H9 (cell line): ENCODE data around the gene QSOX1. TPM values are rescaled to one million over a fixed set of nuclear protein-coding genes. Genes with fewer than 3 reads are reported as not detected.

Source experiments
- DNase-seq: peaks from one replicate; pipeline ENCODE4 v3.0.0-alpha.2; 2017
- H2AFZ ChIP-seq: one replicate; pipeline ENCODE4 v1.6.1; 2013; ENCODE audit warnings: mild to moderate bottlenecking, low read length, control low read depth, moderate library complexity
- H2AK5ac ChIP-seq: 2 replicates; pipeline ENCODE4 v1.6.1; 2013; ENCODE audit warnings: low read length, control low read depth, mixed read lengths; ENCODE audit not compliant: insufficient read length
- H2BK120ac ChIP-seq: one replicate; pipeline ENCODE4 v1.6.1; 2013; ENCODE audit warnings: low read depth, mild to moderate bottlenecking, low read length, control low read depth, inconsistent platforms; ENCODE audit not compliant: poor library complexity, severe bottlenecking
- H2BK12ac ChIP-seq: 2 replicates; pipeline ENCODE4 v1.6.1; 2013; ENCODE audit warnings: low read length, control low read depth, mixed read lengths, low read depth; ENCODE audit not compliant: insufficient read length
- H2BK15ac ChIP-seq: 2 replicates; pipeline ENCODE4 v1.6.1; 2013; ENCODE audit warnings: low read depth, low read length, control low read depth
- H2BK20ac ChIP-seq: one replicate; pipeline ENCODE4 v1.6.1; 2013; ENCODE audit warnings: low read depth, mild to moderate bottlenecking, low read length, control low read depth, inconsistent platforms; ENCODE audit not compliant: poor library complexity, severe bottlenecking
- H2BK5ac ChIP-seq: 2 replicates; pipeline ENCODE4 v1.6.1; 2013; ENCODE audit warnings: low read length, control low read depth, mixed read lengths; ENCODE audit not compliant: insufficient read length
- H3K14ac ChIP-seq: 2 replicates; pipeline ENCODE4 v1.6.1; 2013; ENCODE audit warnings: low read length, control low read depth; ENCODE audit not compliant: insufficient read depth
- H3K18ac ChIP-seq: 2 replicates; pipeline ENCODE4 v1.6.1; 2013; ENCODE audit warnings: low read depth, mild to moderate bottlenecking, mixed read lengths, low read length, control low read depth; ENCODE audit not compliant: insufficient read length
- H3K23ac ChIP-seq: 2 replicates; pipeline ENCODE4 v1.6.1; 2013; ENCODE audit warnings: low read length, control low read depth, mixed read lengths, low read depth; ENCODE audit not compliant: insufficient read length
- H3K23me2 ChIP-seq: 2 replicates; pipeline ENCODE4 v1.6.1; 2013; ENCODE audit warnings: low read depth, mild to moderate bottlenecking, mixed read lengths, low read length, control low read depth; ENCODE audit not compliant: insufficient read length, poor library complexity, severe bottlenecking
- H3K27ac ChIP-seq: 2 replicates; pipeline ENCODE4 v1.5.1; 2013; ENCODE audit warnings: low read length, control low read depth, mixed read lengths, low read depth; ENCODE audit not compliant: insufficient read length
- H3K27me3 ChIP-seq: 2 replicates; pipeline ENCODE4 v1.6.1; 2013; ENCODE audit warnings: low read length, control low read depth, inconsistent platforms; ENCODE audit not compliant: insufficient read depth
- H3K4ac ChIP-seq: 2 replicates; pipeline ENCODE4 v1.6.1; 2013; ENCODE audit warnings: low read depth, mild to moderate bottlenecking, control low read depth, inconsistent platforms, low read length, moderate library complexity
- H3K4me1 ChIP-seq: 2 replicates; pipeline ENCODE4 v1.6.1; 2013; ENCODE audit warnings: low read length, control low read depth, inconsistent platforms; ENCODE audit not compliant: insufficient read depth
- H3K4me2 ChIP-seq: 2 replicates; pipeline ENCODE4 v1.6.1; 2013; ENCODE audit warnings: low read length, control low read depth, mixed read lengths; ENCODE audit not compliant: insufficient read length, insufficient read depth
- H3K56ac ChIP-seq: 2 replicates; pipeline ENCODE4 v1.6.1; 2013; ENCODE audit warnings: low read depth, mild to moderate bottlenecking, mixed read lengths, low read length, control low read depth; ENCODE audit not compliant: insufficient read length
- H3K79me1 ChIP-seq: 2 replicates; pipeline ENCODE4 v1.6.1; 2013; ENCODE audit warnings: low read depth, mild to moderate bottlenecking, moderate library complexity, low read length, control low read depth, inconsistent platforms; ENCODE audit not compliant: insufficient read depth, poor library complexity, severe bottlenecking
- H3K79me2 ChIP-seq: 2 replicates; pipeline ENCODE4 v1.6.1; 2013; ENCODE audit warnings: low read length, control low read depth, inconsistent platforms; ENCODE audit not compliant: insufficient read depth
- H3K9ac ChIP-seq: 2 replicates; pipeline ENCODE4 v1.6.1; 2013; ENCODE audit warnings: low read length, control low read depth, mixed read lengths; ENCODE audit not compliant: insufficient read length; ENCODE audit errors: extremely low read depth
- H3K9me3 ChIP-seq: one replicate; pipeline ENCODE4 v1.6.1; 2013; ENCODE audit warnings: low read depth, low read length, inconsistent platforms; ENCODE audit not compliant: control insufficient read depth
- H3T11ph ChIP-seq: one replicate; pipeline ENCODE4 v1.6.1; 2013; ENCODE audit warnings: mild to moderate bottlenecking, low read length, control low read depth, inconsistent platforms
- H4K20me1 ChIP-seq: one replicate; pipeline ENCODE4 v1.6.1; 2013; ENCODE audit not compliant: control insufficient read depth, insufficient read length, insufficient read depth
- H4K5ac ChIP-seq: 2 replicates; pipeline ENCODE4 v1.6.1; 2013; ENCODE audit warnings: low read depth, mild to moderate bottlenecking, mixed read lengths, low read length, control low read depth; ENCODE audit not compliant: insufficient read length
- H4K8ac ChIP-seq: replicated peaks from 2 replicates; pipeline ENCODE4 v1.6.1; 2013; ENCODE audit warnings: low read length, control low read depth, mixed read lengths, low read depth; ENCODE audit not compliant: insufficient read length
- H4K91ac ChIP-seq: 2 replicates; pipeline ENCODE4 v1.6.1; 2013; ENCODE audit warnings: low read depth, mild to moderate bottlenecking, moderate library complexity, mixed read lengths, low read length, control low read depth; ENCODE audit not compliant: insufficient read length
- H3K27ac Mint-ChIP-seq, 3 experiments: 2 replicates in 2 of 3; 3 replicates in 1 of 3; pipeline ENCODE4 v1.8.0; 2020 to 2021; ENCODE audit warnings: mixed read lengths in 3 of 3, mild to moderate bottlenecking in 1 of 3, moderate library complexity in 1 of 3
- H3K27me3 Mint-ChIP-seq: 2 replicates; pipeline ENCODE4 v1.8.0; 2021; ENCODE audit warnings: low read depth, mild to moderate bottlenecking, moderate library complexity, mixed read lengths
- H3K36me3 Mint-ChIP-seq, 3 experiments: 2 replicates in 2 of 3; 3 replicates in 1 of 3; pipeline ENCODE4 v1.8.0; 2020 to 2021; ENCODE audit warnings: low read depth in 3 of 3, mixed read lengths in 3 of 3; ENCODE audit not compliant: insufficient read depth in 1 of 3
- H3K4me1 Mint-ChIP-seq, 2 experiments: 2 replicates each; pipeline ENCODE4 v1.8.0; 2020; ENCODE audit warnings: mixed read lengths in 2 of 2
- H3K4me3 Mint-ChIP-seq, 2 experiments: 2 replicates in 1 of 2; 3 replicates in 1 of 2; pipeline ENCODE4 v1.8.0; 2020 to 2021; ENCODE audit warnings: mild to moderate bottlenecking in 2 of 2, mixed read lengths in 2 of 2, moderate library complexity in 1 of 2
- H3K9me3 Mint-ChIP-seq, 2 experiments: 2 replicates in 1 of 2; 3 replicates in 1 of 2; pipeline ENCODE4 v1.8.0; 2020; ENCODE audit warnings: mild to moderate bottlenecking in 2 of 2, mixed read lengths in 2 of 2, moderate library complexity in 1 of 2
- WGBS: extraction: QIAGEN DNeasy Blood & Tissue Kit; methylation state at CpG from one replicate; pipeline ENCODE4 v1.1.7; 2013; ENCODE audit warnings: missing lambda C conversion rate, low lambda C conversion rate, mixed read lengths; ENCODE audit not compliant: insufficient read length; ENCODE audit errors: extremely low coverage; 5-methylcytosine and 5-hydroxymethylcytosine counted together
- total RNA-seq: library from RNA; stranded (reverse); gene quantifications from 2 replicates; pipeline ENCODE4 v1.2.1, GENCODE V29; 2021
- TF ChIP-seq, protein P1 (sequence below): fragments of 200-600 bp; sonication (generic); conservative IDR thresholded peaks from 3 replicates; pipeline ENCODE4 v1.8.0; 2021; ENCODE audit warnings: antibody characterized with exemption, mild to moderate bottlenecking

QSOX1 gene
- total RNA-seq, 1 experiment from 2014 or later: 79.2 TPM

- Histone ChIP-seq H3K56ac (no peak overlapping the region), H2BK20ac (no peak overlapping the region), H3K14ac (no peak overlapping the region), H3K27ac (no peak overlapping the region), H2AK5ac (no peak overlapping the region), H3T11ph (no peak overlapping the region), H4K20me1 (no peaks in the 10 kb centered on the region), H3K9me3 (no peaks in the 10 kb centered on the region), H3K4me2 (no peak overlapping the region), H3K27me3 (no peaks in the 10 kb centered on the region), H3K79me1 (no peaks in the 10 kb centered on the region), H2BK15ac (no peak overlapping the region), H3K4ac (no peak overlapping the region), H3K9ac (no peak overlapping the region), H3K18ac (no peak overlapping the region), H3K4me1 (no peaks in the 10 kb centered on the region), H3K23me2 (no peaks in the 10 kb centered on the region), H3K23ac (no peak overlapping the region), H4K5ac (no peak overlapping the region), H2AFZ (no peak overlapping the region), H2BK120ac (no peak overlapping the region), H4K8ac (no peak overlapping the region), H2BK12ac (no peak overlapping the region), H4K91ac (no peak overlapping the region), H2BK5ac (no peak overlapping the region), H3K79me2 (no peaks in the 10 kb centered on the region)
- no peak for DNase-seq
- TF ChIP-seq, protein P1, sequence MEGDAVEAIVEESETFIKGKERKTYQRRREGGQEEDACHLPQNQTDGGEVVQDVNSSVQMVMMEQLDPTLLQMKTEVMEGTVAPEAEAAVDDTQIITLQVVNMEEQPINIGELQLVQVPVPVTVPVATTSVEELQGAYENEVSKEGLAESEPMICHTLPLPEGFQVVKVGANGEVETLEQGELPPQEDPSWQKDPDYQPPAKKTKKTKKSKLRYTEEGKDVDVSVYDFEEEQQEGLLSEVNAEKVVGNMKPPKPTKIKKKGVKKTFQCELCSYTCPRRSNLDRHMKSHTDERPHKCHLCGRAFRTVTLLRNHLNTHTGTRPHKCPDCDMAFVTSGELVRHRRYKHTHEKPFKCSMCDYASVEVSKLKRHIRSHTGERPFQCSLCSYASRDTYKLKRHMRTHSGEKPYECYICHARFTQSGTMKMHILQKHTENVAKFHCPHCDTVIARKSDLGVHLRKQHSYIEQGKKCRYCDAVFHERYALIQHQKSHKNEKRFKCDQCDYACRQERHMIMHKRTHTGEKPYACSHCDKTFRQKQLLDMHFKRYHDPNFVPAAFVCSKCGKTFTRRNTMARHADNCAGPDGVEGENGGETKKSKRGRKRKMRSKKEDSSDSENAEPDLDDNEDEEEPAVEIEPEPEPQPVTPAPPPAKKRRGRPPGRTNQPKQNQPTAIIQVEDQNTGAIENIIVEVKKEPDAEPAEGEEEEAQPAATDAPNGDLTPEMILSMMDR: no peak
- WGBS: no CpG with 5 or more reads among the region's 9 CpGs
- H3K4me1 Mint-ChIP-seq: no peaks in the 10 kb centered on the region
- H3K27ac Mint-ChIP-seq: peak overlapping the region in 1 of 3 experiments; percentile 34; a peak in 1 of 7 replicates
- H3K4me3 Mint-ChIP-seq: no peak overlapping the region
- no peaks in the 10 kb centered on the region for H3K27me3 Mint-ChIP-seq
- H3K9me3 Mint-ChIP-seq: no peaks in the 10 kb centered on the region
- H3K36me3 Mint-ChIP-seq: peaks cover 0 to 3% (median 0%) of the 10 kb centered on the region in 3 experiments; a peak in 1 of 7 replicates
Measured at GRCh38 chr1:180175806-180176205, 21.1 kb downstream of the QSOX1 start.
